BLaER1 treated with 17β-estradiol and CSF1 and Interleukin-3, amounts not matched to agents 10 nM and 100 nM (cell line): Measurements from ENCODE around the gene MYO1F.
A peak's percentile ranks its signal among the peaks of the same experiment; 100 is the strongest.

Experiments used
- H3K27ac ChIP-seq, 11 experiments: shearing (Covaris generic); formaldehyde crosslinking; 2 replicates each; pipeline ENCODE4 v1.8.1; 2022
- H3K27me3 ChIP-seq, 11 experiments: shearing (Covaris generic); formaldehyde crosslinking; 2 replicates each; pipeline ENCODE4 v1.8.1; 2022
- H3K36me3 ChIP-seq, 11 experiments: shearing (Covaris generic); formaldehyde crosslinking; 2 replicates each; pipeline ENCODE4 v1.8.1; 2022
- H3K4me1 ChIP-seq, 10 experiments: shearing (Covaris generic); formaldehyde crosslinking; 2 replicates each; pipeline ENCODE4 v1.8.1; 2022
- H3K4me2 ChIP-seq, 11 experiments: shearing (Covaris generic); formaldehyde crosslinking; 2 replicates each; pipeline ENCODE4 v1.8.1; 2022
- H3K4me3 ChIP-seq, 10 experiments: shearing (Covaris generic); formaldehyde crosslinking; 2 replicates each; pipeline ENCODE4 v1.8.1; 2022
- H3K9ac ChIP-seq, 11 experiments: shearing (Covaris generic); formaldehyde crosslinking; 2 replicates each; pipeline ENCODE4 v1.8.1; 2022
- H3K9me3 ChIP-seq, 11 experiments: shearing (Covaris generic); formaldehyde crosslinking; replicated peaks in 1 of 11; 2 replicates each; pipeline ENCODE4 v1.8.1; 2022
- H4K20me1 ChIP-seq, 11 experiments: shearing (Covaris generic); formaldehyde crosslinking; 2 replicates each; pipeline ENCODE4 v1.8.1; 2022
- Cebpa-rat ChIP-seq, 11 experiments: shearing (Covaris generic); IDR thresholded peaks; 2 replicates each; pipeline ENCODE4 v1.8.1; 2022

MYO1F gene

GRCh38 chr19:8529369-8530006 is 47.8 kb downstream of the MYO1F start:
- H3K27ac ChIP-seq, result no peak overlapping the region
- no peak overlapping the region for H3K4me2 ChIP-seq
- no peaks in the 10 kb centered on the region for H3K27me3 ChIP-seq
- no peak overlapping the region for H3K4me3 ChIP-seq
- peaks cover 0 to 39% (median 20%) of the 10 kb centered on the region in 11 experiments; a peak in 16 of 22 replicates for H3K9me3 ChIP-seq
- no peak overlapping the region for H3K9ac ChIP-seq
- TF ChIP-seq Cebpa-rat (IDR thresholded peaks at IDR 0.05), result no peak
- peaks cover 0 to 100% (median 78%) of the 10 kb centered on the region in 11 experiments; a peak in 15 of 22 replicates for H4K20me1 ChIP-seq
- H3K4me1 ChIP-seq, result peaks cover 6 to 39% (median 16%) of the 10 kb centered on the region in 10 experiments; a peak in 15 of 20 replicates
- H3K36me3 ChIP-seq, result peaks cover 10 to 100% (median 100%) of the 10 kb centered on the region in 11 experiments; a peak in 21 of 22 replicates

GRCh38 chr19:8528500-8528899 is 48.7 kb downstream of the MYO1F start:
- Histone ChIP-seq H3K9ac (no peak overlapping the region), H4K20me1 (peaks cover 0 to 97% (median 75%) of the 10 kb centered on the region in 11 experiments; a peak in 15 of 22 replicates), H3K27ac (no peak overlapping the region), H3K36me3 (peaks cover 10 to 100% (median 100%) of the 10 kb centered on the region in 11 experiments; a peak in 21 of 22 replicates), H3K4me2 (no peak overlapping the region), H3K4me3 (no peak overlapping the region), H3K27me3 (no peaks in the 10 kb centered on the region), H3K9me3 (peaks cover 0 to 39% (median 20%) of the 10 kb centered on the region in 11 experiments; a peak in 16 of 22 replicates), H3K4me1 (peaks cover 6 to 41% (median 16%) of the 10 kb centered on the region in 10 experiments; a peak in 15 of 20 replicates)
- TF ChIP-seq Cebpa-rat (IDR thresholded peaks at IDR 0.05), result no peak

- H3K4me2 ChIP-seq, result peak overlapping the region; percentile 9 to 64 (median 49); a peak in 19 of 22 replicates
- H3K4me3 ChIP-seq, result peak overlapping the region in 6 of 10 experiments; percentile 8 to 52 (median 40); a peak in 9 of 20 replicates
- H3K36me3 ChIP-seq, result peaks cover 10 to 100% (median 100%) of the 10 kb centered on the region in 11 experiments; a peak in 21 of 22 replicates
- H3K9me3 ChIP-seq, result peaks cover 0 to 39% (median 20%) of the 10 kb centered on the region in 11 experiments; a peak in 16 of 22 replicates
- H4K20me1 ChIP-seq, result peaks cover 0 to 93% (median 55%) of the 10 kb centered on the region in 11 experiments; a peak in 15 of 22 replicates
- H3K27ac ChIP-seq, result peak overlapping the region in 8 of 11 experiments; percentile 25 to 67 (median 41); a peak in 10 of 22 replicates
- H3K27me3 ChIP-seq, result no peaks in the 10 kb centered on the region
- no peak for TF ChIP-seq Cebpa-rat (IDR thresholded peaks at IDR 0.05)
- peak overlapping the region in 3 of 11 experiments; percentile 38 to 48 (median 41); a peak in 1 of 22 replicates for H3K9ac ChIP-seq
- peaks cover 4 to 57% (median 18%) of the 10 kb centered on the region in 10 experiments; a peak in 15 of 20 replicates for H3K4me1 ChIP-seq
These were observed 50.7 kb downstream of the MYO1F start for GRCh38 chr19:8526345-8527091.

GRCh38 chr19:8525401-8525684 is 51.9 kb downstream of the MYO1F start:
- H3K27ac ChIP-seq, result no peak overlapping the region; a peak in 1 of 22 replicates
- H3K9ac ChIP-seq, result no peak overlapping the region
- H3K36me3 ChIP-seq, result peaks cover 10 to 99% (median 98%) of the 10 kb centered on the region in 11 experiments; a peak in 21 of 22 replicates
- peaks cover 4 to 68% (median 21%) of the 10 kb centered on the region in 10 experiments; a peak in 15 of 20 replicates for H3K4me1 ChIP-seq
- no peaks in the 10 kb centered on the region for H3K27me3 ChIP-seq
- H3K4me2 ChIP-seq, result peak overlapping the region in 1 of 11 experiments; percentile 56; a peak in 1 of 22 replicates
- H3K9me3 ChIP-seq, result peaks cover 0 to 39% (median 20%) of the 10 kb centered on the region in 11 experiments; a peak in 16 of 22 replicates
- no peak for TF ChIP-seq Cebpa-rat (IDR thresholded peaks at IDR 0.05)
- no peak overlapping the region; a peak in 1 of 20 replicates for H3K4me3 ChIP-seq
- peaks cover 0 to 90% (median 48%) of the 10 kb centered on the region in 11 experiments; a peak in 15 of 22 replicates for H4K20me1 ChIP-seq

GRCh38 chr19:8519388-8519787 is 57.9 kb downstream of the MYO1F start:
- H3K4me1 ChIP-seq, result peaks cover 20 to 88% (median 62%) of the 10 kb centered on the region in 10 experiments
- H3K27ac ChIP-seq, result peak overlapping the region in 6 of 11 experiments; percentile 9 to 100 (median 99); a peak in 10 of 22 replicates
- peaks cover 0 to 51% (median 39%) of the 10 kb centered on the region in 11 experiments; a peak in 18 of 22 replicates for H3K36me3 ChIP-seq
- no peaks in the 10 kb centered on the region for H3K27me3 ChIP-seq
- no peaks in the 10 kb centered on the region for H3K9me3 ChIP-seq
- TF ChIP-seq Cebpa-rat (IDR thresholded peaks at IDR 0.05), result no peak
- H3K4me3 ChIP-seq, result no peak overlapping the region
- peak overlapping the region in 6 of 11 experiments; percentile 77 to 97 (median 88); a peak in 12 of 22 replicates for H3K4me2 ChIP-seq
- peaks cover 0 to 50% (median 0%) of the 10 kb centered on the region in 11 experiments; a peak in 7 of 22 replicates for H4K20me1 ChIP-seq
- peak overlapping the region in 3 of 11 experiments; percentile 6 to 79 (median 74); a peak in 4 of 22 replicates for H3K9ac ChIP-seq

GRCh38 chr19:8518536-8518935 is 58.7 kb downstream of the MYO1F start:
- Histone ChIP-seq H3K36me3 (peaks cover 0 to 42% (median 31%) of the 10 kb centered on the region in 11 experiments; a peak in 18 of 22 replicates), H3K9me3 (no peaks in the 10 kb centered on the region), H3K9ac (peak overlapping the region in 9 of 11 experiments; percentile 21 to 79 (median 71); a peak in 13 of 22 replicates), H3K4me2 (peak overlapping the region in 9 of 11 experiments; percentile 58 to 97 (median 85); a peak in 18 of 22 replicates), H3K27ac (peak overlapping the region in 10 of 11 experiments; percentile 51 to 100 (median 99); a peak in 19 of 22 replicates), H4K20me1 (peaks cover 0 to 44% (median 0%) of the 10 kb centered on the region in 11 experiments; a peak in 7 of 22 replicates), H3K27me3 (no peaks in the 10 kb centered on the region), H3K4me3 (peak overlapping the region in 1 of 10 experiments; percentile 44; a peak in 1 of 20 replicates), H3K4me1 (peaks cover 24 to 89% (median 64%) of the 10 kb centered on the region in 10 experiments)
- TF ChIP-seq Cebpa-rat (IDR thresholded peaks at IDR 0.05), result no peak

- peak in 9 of 11 experiments; percentile 54 to 77 (median 75); a peak in 15 of 22 replicates for TF ChIP-seq Cebpa-rat (IDR thresholded peaks at IDR 0.05)
- H3K4me1 ChIP-seq, result peaks cover 31 to 93% (median 71%) of the 10 kb centered on the region in 10 experiments
- H4K20me1 ChIP-seq, result peaks cover 0 to 40% (median 0%) of the 10 kb centered on the region in 11 experiments; a peak in 7 of 22 replicates
- no peaks in the 10 kb centered on the region for H3K27me3 ChIP-seq
- H3K9ac ChIP-seq, result peak overlapping the region; percentile 17 to 79 (median 70); a peak in 19 of 22 replicates
- peak overlapping the region; percentile 8 to 100 (median 99); a peak in 20 of 22 replicates for H3K27ac ChIP-seq
- no peaks in the 10 kb centered on the region for H3K9me3 ChIP-seq
- H3K36me3 ChIP-seq, result peaks cover 0 to 35% (median 24%) of the 10 kb centered on the region in 11 experiments; a peak in 18 of 22 replicates
- peak overlapping the region in 2 of 10 experiments; percentile 21 to 44; a peak in 1 of 20 replicates for H3K4me3 ChIP-seq
- peak overlapping the region; percentile 48 to 97 (median 79) for H3K4me2 ChIP-seq
These were observed 59.4 kb downstream of the MYO1F start for GRCh38 chr19:8517551-8518442.
